Retinal pigment epithelial cell (primary cell): ENCODE results near the gene DOC2A.
"Not testable (repeated sequence)": the region's sequence is repeated elsewhere in the genome, so short reads cannot be mapped to it uniquely, and the experiment has no call there.

ENCODE experiments used
- DNase-seq: peaks from one replicate; pipeline ENCODE4 v3.0.0-alpha.2; 2010; ENCODE audit warnings: low read depth
- H3K4me3 ChIP-seq: 2 replicates; pipeline ENCODE4 v1.5.1; 2011; ENCODE audit warnings: mild to moderate bottlenecking, low read length, control low read depth, moderate library complexity
- CTCF ChIP-seq: conservative IDR thresholded peaks from 2 replicates; pipeline ENCODE4 v1.5.1; 2011; ENCODE audit warnings: low read depth, low read length, control low read depth, inconsistent platforms

The DOC2A gene

GRCh38 chr16:30026449-30026848 lies 15.6 kb upstream of the DOC2A start:
- H3K4me3 ChIP-seq: no peak overlapping the region
- no peak for TF ChIP-seq CTCF
- DNase-seq: no peak

GRCh38 chr16:30025574-30025973 lies 14.7 kb upstream of the DOC2A start:
- H3K4me3 ChIP-seq: no peak overlapping the region
- no peak for DNase-seq
- TF ChIP-seq CTCF: no peak

DNA sequence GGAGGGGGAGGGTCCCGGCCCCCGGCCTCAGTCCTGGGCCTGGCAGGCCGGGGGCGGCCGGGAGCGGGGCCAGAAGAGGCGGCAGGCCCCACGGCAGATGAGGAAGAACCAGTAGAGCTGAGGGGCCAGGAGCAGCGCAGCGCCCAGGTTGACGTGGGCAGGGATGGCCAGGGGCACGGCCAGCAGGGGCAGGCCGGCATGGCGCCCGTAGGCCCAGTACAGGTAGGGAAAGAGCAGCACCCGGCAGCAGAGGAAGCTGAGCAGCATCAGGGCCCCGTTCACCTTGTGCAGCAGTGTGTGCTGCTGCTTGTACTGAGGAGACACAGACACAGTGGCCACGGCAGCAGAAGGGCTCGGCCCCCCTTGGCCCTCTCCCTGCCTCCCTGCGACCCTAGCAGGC lies 14.3 kb upstream of the DOC2A start:
- H3K4me3 ChIP-seq: no peak overlapping the region
- TF ChIP-seq CTCF: no peak
- no peak for DNase-seq

GRCh38 chr16:30024451-30024850 lies 13.6 kb upstream of the DOC2A start:
- no peak overlapping the region for H3K4me3 ChIP-seq
- TF ChIP-seq CTCF: no peak
- no peak for DNase-seq

- no peak for DNase-seq
- no peak for TF ChIP-seq CTCF
- no peak overlapping the region for H3K4me3 ChIP-seq
These were observed 12.8 kb upstream of the DOC2A start for GRCh38 chr16:30023586-30023985.

DNA sequence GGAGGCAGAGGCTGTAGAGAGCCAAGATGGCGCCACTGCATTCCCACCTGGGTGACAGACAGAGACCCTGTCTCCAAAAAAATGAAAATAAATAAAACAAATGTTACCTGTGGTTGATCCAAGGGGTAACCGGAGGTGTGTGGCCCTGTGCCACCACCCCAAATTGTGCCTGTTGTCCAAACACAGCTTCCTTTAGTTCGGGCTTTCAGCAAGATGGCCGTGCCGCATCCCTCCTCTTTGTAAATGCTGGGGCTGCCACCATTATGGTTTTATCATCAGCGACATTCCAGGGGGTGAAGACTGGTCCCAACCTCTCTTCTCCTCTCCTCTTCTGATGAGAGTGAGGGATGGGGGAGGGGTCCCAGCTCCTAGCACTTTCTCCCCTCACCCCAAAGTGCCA lies 12.1 kb upstream of the DOC2A start, which contains the start of gene C16orf92:
Gene C16orf92 (plus strand): TSS at position 312 of the 400 bp plus-strand sequence. CDS start 143 bp downstream, outside the sequence.
- no peak for DNase-seq
- H3K4me3 ChIP-seq: no peak within 1 kb of the TSS
- TF ChIP-seq CTCF: no peak

DNA sequence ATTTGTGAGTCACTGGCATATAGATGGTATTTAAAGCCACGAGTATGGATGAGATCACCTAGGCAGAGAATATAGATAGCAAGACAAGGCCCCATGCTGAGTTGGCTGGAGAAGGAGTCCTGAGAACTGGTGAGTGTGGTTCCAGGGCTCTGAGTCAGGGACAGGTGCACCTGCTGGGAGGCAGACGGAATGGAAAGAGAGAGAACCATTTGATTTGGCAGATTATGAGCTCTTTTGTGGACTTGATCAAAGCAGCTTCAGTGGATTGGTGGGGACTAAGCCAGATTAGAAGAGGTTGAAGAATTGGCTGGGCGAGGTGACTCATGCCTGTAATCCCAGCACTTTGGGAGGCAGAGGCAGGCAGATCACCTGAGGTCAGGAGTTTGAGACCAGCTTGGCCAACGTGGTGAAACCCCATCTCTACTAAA lies 7.9 kb upstream of the DOC2A start:
- TF ChIP-seq CTCF: no peak
- DNase-seq: no peak
- H3K4me3 ChIP-seq: no peak overlapping the region

DNA sequence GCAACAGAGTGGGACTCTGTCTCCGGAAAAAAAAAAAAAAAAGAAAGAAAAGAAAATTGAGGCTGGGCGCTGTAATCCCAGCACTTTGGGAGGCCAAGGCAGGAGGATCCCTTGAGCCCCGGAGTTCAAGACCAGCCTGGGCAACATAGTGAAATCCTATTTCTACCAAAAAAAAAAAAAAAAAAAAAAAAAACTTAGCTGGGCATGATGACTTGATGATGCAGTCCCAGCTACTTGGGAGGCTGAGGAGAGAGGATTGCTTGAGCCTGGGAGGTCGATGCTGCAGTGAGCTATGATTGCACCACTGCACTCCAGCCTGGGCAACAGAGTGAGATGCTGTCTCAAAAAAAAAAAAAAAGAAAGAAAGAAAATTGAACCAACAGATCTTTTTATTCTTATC lies 7.1 kb upstream of the DOC2A start:
- not testable (repeated sequence) for H3K4me3 ChIP-seq, DNase-seq
